ENCODE results near the gene SLC25A11. TPM values are rescaled to one million over a fixed set of nuclear protein-coding genes. Genes with fewer than 3 reads are reported as not detected.

Gene SLC25A11
- total and polyA plus RNA-seq, 2 donors (not counting 1 experiment from before 2014, with no cell fraction given), result 32.3 to 44.4 TPM

GRCh38 chr17:4969551-4970173 is 29.8 kb upstream of the SLC25A11 start:
- no peak for ATAC-seq (ENCODE audit: low read depth)
- Mint-ChIP-seq H3K4me3 (no peak overlapping the region), H3K27ac (peak overlapping the region; percentile 82), H3K9me3 (ENCODE audit: insufficient read depth) (no peaks in the 10 kb centered on the region), H3K27me3 (no peaks in the 10 kb centered on the region), H3K4me1 (peaks cover 15% of the 10 kb centered on the region)
- Histone ChIP-seq H3K4me3 (ENCODE audit: control extremely low read depth in 1 of 5, extremely low read depth in 1 of 5, insufficient read depth in 1 of 5, low read depth in 2 of 5, low read length in 4 of 5) (no peak overlapping the region), H3K9ac (ENCODE audit: low read length) (no peak overlapping the region), H3K79me2 (ENCODE audit: control insufficient read depth, insufficient read depth, low read length) (peaks cover 24% of the 10 kb centered on the region), H2AFZ (ENCODE audit: insufficient read depth, low read depth, low read length, poor library complexity, severe bottlenecking) (no peak overlapping the region), H4K20me1 (ENCODE audit: control insufficient read depth, insufficient read depth, low read length, poor library complexity, severe bottlenecking) (no peaks in the 10 kb centered on the region), H3K27ac (ENCODE audit: low read length in 2 of 2) (no peak overlapping the region), H3K4me1 (ENCODE audit: control insufficient read depth in 2 of 2, insufficient read depth in 2 of 2, low read length in 2 of 2) (peaks cover 17 to 22% of the 10 kb centered on the region in 2 donors), H3K9me3 (ENCODE audit: control extremely low read depth in 1 of 3, control insufficient read depth in 2 of 3, insufficient read depth in 1 of 3, low read length in 2 of 3) (no peaks in the 10 kb centered on the region), H3K27me3 (replicated peaks in 1 of 4; ENCODE audit: control extremely low read depth in 1 of 4, control insufficient read depth in 3 of 4, insufficient read depth in 4 of 4, low read length in 3 of 4) (no peaks in the 10 kb centered on the region), H3K4me2 (replicated peaks; ENCODE audit: low read depth, low read length, poor library complexity, severe bottlenecking) (no peak overlapping the region), H3K36me3 (replicated peaks in 1 of 2; ENCODE audit: control extremely low read depth in 1 of 2, control insufficient read depth in 1 of 2, extremely low read depth in 1 of 2, insufficient read depth in 2 of 2, low read length in 1 of 2) (peaks cover 0 to 27% of the 10 kb centered on the region in 2 experiments)
- 98% methylated on average over 11 of the region's 16 CpGs for WGBS (ENCODE audit: insufficient coverage)
- intact Hi-C loops (cut with micrococcal nuclease), result loop anchor here (5.0 kb wide), 1 partner anchor 48 kb away; no protein-coding TSS in a partner anchor
- DNase-seq, result no peak
- POLR2A ChIA-PET, result interaction anchor here (1.0 to 4.7 kb wide), 2 partner anchors 21 to 30 kb away, joined by 3 to 81 read pairs; partner anchors contain the start of genes PFN1, RNF167 and SLC25A11
- CTCF ChIA-PET, result interaction anchor here (1.0 to 4.3 kb wide), 5 partner anchors 9 to 61 kb away, joined by 3 to 32 read pairs (median 4); partner anchors contain the start of genes RNF167 and SLC25A11
- TF ChIP-seq EZH2 (IDR thresholded peaks at IDR 0.05; ENCODE audit: borderline replicate concordance, insufficient read depth, low read depth, low read length, poor library complexity, severe bottlenecking) (no peak), CTCF (IDR thresholded peaks at IDR 0.05) (no peak)

- no peak for TF ChIP-seq CTCF (IDR thresholded peaks at IDR 0.05)
- TF ChIP-seq EZH2 (IDR thresholded peaks at IDR 0.05; ENCODE audit: borderline replicate concordance, insufficient read depth, low read depth, low read length, poor library complexity, severe bottlenecking), result no peak
- no peak overlapping the region for H3K9ac ChIP-seq (ENCODE audit: low read length)
- peaks cover 26% of the 10 kb centered on the region for H3K79me2 ChIP-seq (ENCODE audit: control insufficient read depth, insufficient read depth, low read length)
- CTCF ChIA-PET, result interaction anchor here (1.1 to 4.3 kb wide), 4 partner anchors 9 to 61 kb away, joined by 4 to 32 read pairs (median 4); partner anchors contain the start of genes RNF167 and SLC25A11
- Mint-ChIP-seq H3K4me1 (peaks cover 15% of the 10 kb centered on the region), H3K4me3 (no peak overlapping the region), H3K9me3 (ENCODE audit: insufficient read depth) (no peaks in the 10 kb centered on the region), H3K27me3 (no peaks in the 10 kb centered on the region), H3K27ac (peak overlapping the region; percentile 82)
- H3K4me3 ChIP-seq (ENCODE audit: control extremely low read depth in 1 of 5, extremely low read depth in 1 of 5, insufficient read depth in 1 of 5, low read depth in 2 of 5, low read length in 4 of 5), result no peak overlapping the region
- H3K4me1 ChIP-seq (ENCODE audit: control insufficient read depth in 2 of 2, insufficient read depth in 2 of 2, low read length in 2 of 2), result peaks cover 17 to 22% of the 10 kb centered on the region in 2 donors
- POLR2A ChIA-PET, result interaction anchor here (4.7 kb wide), 1 partner anchor 21 kb away, joined by 81 read pairs; the partner anchor contains the start of gene PFN1
- over 99% methylated on average over 13 of the region's 15 CpGs for WGBS (ENCODE audit: insufficient coverage)
- H3K36me3 ChIP-seq (replicated peaks in 1 of 2; ENCODE audit: control extremely low read depth in 1 of 2, control insufficient read depth in 1 of 2, extremely low read depth in 1 of 2, insufficient read depth in 2 of 2, low read length in 1 of 2), result peaks cover 0 to 21% of the 10 kb centered on the region in 2 experiments
- peak overlapping the region; percentile 85 for H3K4me2 ChIP-seq (replicated peaks; ENCODE audit: low read depth, low read length, poor library complexity, severe bottlenecking)
- no peaks in the 10 kb centered on the region for H3K27me3 ChIP-seq (replicated peaks in 1 of 4; ENCODE audit: control extremely low read depth in 1 of 4, control insufficient read depth in 3 of 4, insufficient read depth in 4 of 4, low read length in 3 of 4)
- DNase-seq (no peak), ATAC-seq (ENCODE audit: low read depth) (no peak)
- H4K20me1 ChIP-seq (ENCODE audit: control insufficient read depth, insufficient read depth, low read length, poor library complexity, severe bottlenecking), result no peaks in the 10 kb centered on the region
- intact Hi-C loops (cut with micrococcal nuclease), result loop anchor here (5.0 kb wide), 1 partner anchor 48 kb away; no protein-coding TSS in a partner anchor
- no peaks in the 10 kb centered on the region for H3K9me3 ChIP-seq (ENCODE audit: control extremely low read depth in 1 of 3, control insufficient read depth in 2 of 3, insufficient read depth in 1 of 3, low read length in 2 of 3)
- no peak overlapping the region for H2AFZ ChIP-seq (ENCODE audit: insufficient read depth, low read depth, low read length, poor library complexity, severe bottlenecking)
- no peak overlapping the region for H3K27ac ChIP-seq (ENCODE audit: low read length in 2 of 2)
Observed at GRCh38 chr17:4969047-4969550, 29.3 kb upstream of the SLC25A11 start.

All from B cell (primary cell).